Measurements from ENCODE around the gene PLEKHH3.

DNA sequence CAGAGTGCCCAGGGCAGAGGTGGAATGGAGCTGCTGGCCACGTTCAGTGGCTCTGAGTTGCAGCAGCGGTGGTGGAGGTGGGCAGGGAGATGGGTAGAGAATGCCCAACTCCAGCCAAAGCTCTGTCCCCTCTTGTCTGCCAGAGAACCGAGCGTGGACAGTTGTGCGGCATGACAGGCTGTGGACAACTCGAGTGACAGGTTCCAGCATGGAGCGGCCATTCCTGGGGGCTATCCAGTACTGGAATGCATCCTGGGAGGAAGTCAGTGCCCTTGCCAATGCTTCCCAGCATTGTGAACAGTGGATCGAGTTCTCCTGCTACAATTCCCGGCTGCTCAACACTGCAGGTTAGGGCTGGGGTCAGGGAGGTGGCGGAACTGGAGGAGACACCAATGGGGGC is 13.8 kb upstream of the PLEKHH3 start:
- TF ChIP-seq YY1 (IDR thresholded peaks at IDR 0.05; ENCODE audit: insufficient read depth, insufficient read length): no peak
- no peak for TF ChIP-seq ZNF274 (IDR thresholded peaks at IDR 0.05; ENCODE audit: low read depth, low read length)
- no peak for TF ChIP-seq SUZ12 (IDR thresholded peaks at IDR 0.05; ENCODE audit: extremely low read depth, insufficient read depth, insufficient read length)
